ENCODE data around the gene CFAP92. TPM values are rescaled to one million over a fixed set of nuclear protein-coding genes. Genes with fewer than 3 reads are reported as not detected.

Gene CFAP92
- total RNA-seq, 1 experiment from 2014 or later = 0.18 TPM

DNA sequence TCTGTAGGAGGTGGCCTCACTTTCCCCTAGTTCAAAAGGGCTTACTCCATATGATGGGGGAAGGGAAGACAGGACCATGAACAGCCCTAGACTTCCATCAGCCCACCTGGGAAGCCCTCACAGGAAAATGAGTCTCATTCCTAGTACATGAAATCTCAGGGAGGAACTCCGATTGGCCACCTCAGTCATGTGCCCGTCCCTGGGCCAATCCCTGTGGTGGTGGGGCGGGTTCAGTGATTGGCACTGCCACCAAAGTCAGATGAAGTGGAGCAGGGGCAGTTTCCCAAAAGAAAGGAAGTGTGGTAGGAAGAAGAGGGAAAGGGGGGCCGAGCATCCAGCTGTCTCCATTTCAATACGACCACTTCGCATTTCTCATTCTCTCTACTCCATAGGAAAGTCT lies 40.8 kb upstream of the CFAP92 start:
- Histone ChIP-seq H3K27me3 (ENCODE audit: control insufficient read depth, insufficient read depth, low read length) (no peaks in the 10 kb centered on the region), H3K36me3 (ENCODE audit: control insufficient read depth, insufficient read depth, low read length) (no peaks in the 10 kb centered on the region), H3K27ac (ENCODE audit: low read length) (no peak overlapping the region), H3K4me1 (ENCODE audit: control insufficient read depth, insufficient read depth, low read length) (0 out of 2 replicates have a peak, but pooled peaks cover 7% of the 10 kb centered on the region), H3K9me3 (ENCODE audit: control insufficient read depth, insufficient read depth, low read depth, low read length) (no peaks in the 10 kb centered on the region), H3K4me3 (ENCODE audit: low read depth in 2 of 2, low read length in 2 of 2) (no peak overlapping the region)
- in situ Hi-C loops (cut with HindIII; ENCODE audit: low pct_unique_long_range_greater_than_20kb, low sequenced_read_pairs) (no loop called here), intact Hi-C loops (cut with micrococcal nuclease; ENCODE audit: unreplicated experiment) (no loop called here)
- no peak for TF ChIP-seq POLR2AphosphoS5 (IDR thresholded peaks at IDR 0.05; ENCODE audit: low read depth, low read length)
- TF ChIP-seq CTCF (IDR thresholded peaks at IDR 0.05) = no peak
- TF ChIP-seq, protein P1, sequence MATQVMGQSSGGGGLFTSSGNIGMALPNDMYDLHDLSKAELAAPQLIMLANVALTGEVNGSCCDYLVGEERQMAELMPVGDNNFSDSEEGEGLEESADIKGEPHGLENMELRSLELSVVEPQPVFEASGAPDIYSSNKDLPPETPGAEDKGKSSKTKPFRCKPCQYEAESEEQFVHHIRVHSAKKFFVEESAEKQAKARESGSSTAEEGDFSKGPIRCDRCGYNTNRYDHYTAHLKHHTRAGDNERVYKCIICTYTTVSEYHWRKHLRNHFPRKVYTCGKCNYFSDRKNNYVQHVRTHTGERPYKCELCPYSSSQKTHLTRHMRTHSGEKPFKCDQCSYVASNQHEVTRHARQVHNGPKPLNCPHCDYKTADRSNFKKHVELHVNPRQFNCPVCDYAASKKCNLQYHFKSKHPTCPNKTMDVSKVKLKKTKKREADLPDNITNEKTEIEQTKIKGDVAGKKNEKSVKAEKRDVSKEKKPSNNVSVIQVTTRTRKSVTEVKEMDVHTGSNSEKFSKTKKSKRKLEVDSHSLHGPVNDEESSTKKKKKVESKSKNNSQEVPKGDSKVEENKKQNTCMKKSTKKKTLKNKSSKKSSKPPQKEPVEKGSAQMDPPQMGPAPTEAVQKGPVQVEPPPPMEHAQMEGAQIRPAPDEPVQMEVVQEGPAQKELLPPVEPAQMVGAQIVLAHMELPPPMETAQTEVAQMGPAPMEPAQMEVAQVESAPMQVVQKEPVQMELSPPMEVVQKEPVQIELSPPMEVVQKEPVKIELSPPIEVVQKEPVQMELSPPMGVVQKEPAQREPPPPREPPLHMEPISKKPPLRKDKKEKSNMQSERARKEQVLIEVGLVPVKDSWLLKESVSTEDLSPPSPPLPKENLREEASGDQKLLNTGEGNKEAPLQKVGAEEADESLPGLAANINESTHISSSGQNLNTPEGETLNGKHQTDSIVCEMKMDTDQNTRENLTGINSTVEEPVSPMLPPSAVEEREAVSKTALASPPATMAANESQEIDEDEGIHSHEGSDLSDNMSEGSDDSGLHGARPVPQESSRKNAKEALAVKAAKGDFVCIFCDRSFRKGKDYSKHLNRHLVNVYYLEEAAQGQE (IDR thresholded peaks at IDR 0.05; ENCODE audit: insufficient read depth in 1 of 2, low read depth in 2 of 2, low read length in 1 of 2) = no peak
- no peak for ATAC-seq
- no peak for DNase-seq (ENCODE audit: low read depth, low spot score)
- ChIA-PET CTCF (no interaction called here), POLR2A (no interaction called here)
- BruUV-seq (replicated peaks) = no TSS peak

DNA sequence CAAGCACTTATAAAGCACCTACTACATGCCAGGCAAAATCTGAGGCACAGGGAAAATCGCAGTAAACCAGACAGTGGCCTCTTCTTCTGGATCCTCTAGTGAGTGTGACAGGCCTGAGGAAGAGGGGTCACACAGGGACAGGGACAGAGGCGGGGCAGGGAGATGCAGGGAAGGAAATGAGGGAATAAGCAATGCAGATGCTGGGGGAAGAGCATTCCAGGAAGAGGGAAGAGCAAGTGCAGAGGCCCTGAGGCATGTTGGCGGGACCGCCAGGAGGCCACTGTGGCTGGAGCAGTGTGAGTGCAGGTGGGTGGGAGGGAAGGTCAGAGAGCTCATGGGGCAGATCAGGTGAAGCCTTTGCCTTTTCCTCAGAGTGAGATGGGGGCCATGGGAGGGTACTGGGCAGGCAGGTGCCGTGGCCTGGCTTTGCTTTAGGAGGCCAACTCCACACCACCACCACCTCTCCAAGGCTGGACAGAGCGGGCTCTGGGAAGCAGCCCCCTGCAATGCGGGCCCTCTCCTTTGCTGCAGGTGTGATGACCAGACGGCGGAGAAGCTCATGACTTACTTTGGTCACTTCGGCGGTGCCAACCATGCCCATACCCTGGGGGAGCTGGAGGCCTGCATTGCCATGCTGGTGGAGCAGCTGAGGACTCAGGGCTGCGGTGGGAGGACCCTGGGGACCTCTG lies 39.9 kb upstream of the CFAP92 start:
- DNase-seq (ENCODE audit: low read depth, low spot score) (no peak), ATAC-seq (no peak)
- Histone ChIP-seq H3K36me3 (ENCODE audit: control insufficient read depth, insufficient read depth, low read length) (no peaks in the 10 kb centered on the region), H3K27me3 (ENCODE audit: control insufficient read depth, insufficient read depth, low read length) (no peaks in the 10 kb centered on the region), H3K27ac (ENCODE audit: low read length) (no peak overlapping the region), H3K4me1 (ENCODE audit: control insufficient read depth, insufficient read depth, low read length) (0 out of 2 replicates have a peak, but pooled peaks cover 5% of the 10 kb centered on the region), H3K4me3 (ENCODE audit: low read depth in 2 of 2, low read length in 2 of 2) (no peak overlapping the region), H3K9me3 (ENCODE audit: control insufficient read depth, insufficient read depth, low read depth, low read length) (no peaks in the 10 kb centered on the region)
- TF ChIP-seq SIN3A (IDR thresholded peaks at IDR 0.05; ENCODE audit: borderline replicate concordance, insufficient read depth, low read depth, low read length) = no peak
- no peak for TF ChIP-seq TCF7L2 (IDR thresholded peaks at IDR 0.05; ENCODE audit: low read depth, low read length)
- TF ChIP-seq POLR2AphosphoS5 (IDR thresholded peaks at IDR 0.05; ENCODE audit: low read depth, low read length) = no peak
- no peak for TF ChIP-seq CTCF (IDR thresholded peaks at IDR 0.05)
- TF ChIP-seq, protein P1 (IDR thresholded peaks at IDR 0.05; ENCODE audit: insufficient read depth in 1 of 2, low read depth in 2 of 2, low read length in 1 of 2) = no peak
- POLR2A ChIA-PET = no interaction called here
- CTCF ChIA-PET = no interaction called here
- in situ Hi-C loops (cut with HindIII; ENCODE audit: low pct_unique_long_range_greater_than_20kb, low sequenced_read_pairs) (no loop called here), intact Hi-C loops (cut with micrococcal nuclease; ENCODE audit: unreplicated experiment) (no loop called here)
- no TSS peak for BruUV-seq (replicated peaks)

Data from Panc1 (cell line).